A673 (cell line): ENCODE data around the gene CETP.

Experiments used
- CTCF ChIP-seq: fragments of 300-800, 200-600 bp; sonication (generic); conservative IDR thresholded peaks from 2 replicates; pipeline ENCODE4 v1.5.1; 2017; ENCODE audit warnings: low read depth, mild to moderate bottlenecking, antibody characterized with exemption, low read length, moderate library complexity, mixed read lengths
- EZH2 ChIP-seq: fragments of 200-600 bp; sonication (generic); IDR thresholded peaks from 2 replicates; pipeline ENCODE4 v1.6.1; 2017; ENCODE audit warnings: borderline replicate concordance, low read depth, mild to moderate bottlenecking, mixed read lengths, antibody characterized with exemption, low read length; ENCODE audit not compliant: poor library complexity, severe bottlenecking

DNA sequence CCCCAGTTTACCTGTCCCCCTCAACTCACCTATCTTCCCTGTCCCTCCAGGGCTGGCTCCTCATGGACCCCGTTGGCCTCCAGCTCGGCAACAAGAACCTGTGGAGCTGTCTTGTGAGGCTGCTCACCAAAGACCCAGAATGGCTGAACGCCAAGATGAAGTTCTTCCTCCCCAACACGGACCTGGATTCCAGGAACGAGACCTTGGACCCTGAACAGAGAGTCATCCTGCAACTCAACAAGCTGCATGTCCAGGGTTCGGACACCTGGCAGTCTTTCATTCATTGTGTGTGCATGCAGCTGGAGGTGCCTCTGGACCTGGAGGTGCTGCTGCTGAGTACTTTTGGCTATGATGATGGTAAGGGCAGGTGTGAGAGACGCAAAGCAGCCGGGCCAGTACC, 58.9 kb downstream of the CETP start:
- TF ChIP-seq CTCF = no peak
- TF ChIP-seq EZH2 = no peak
